ENCODE results near the gene ZFYVE21. TPM values are rescaled to one million over a fixed set of nuclear protein-coding genes. Genes with fewer than 3 reads are reported as not detected.

The ZFYVE21 gene
- total RNA-seq, 1 donor, result 36.9 TPM

GRCh38 chr14:103758059-103758776, 42.6 kb downstream of the ZFYVE21 start:
- Histone ChIP-seq H3K27ac (ENCODE audit: low read depth, low read length) (no peak overlapping the region), H3K27me3 (ENCODE audit: insufficient read depth, low read length) (no peaks in the 10 kb centered on the region), H3K4me2 (ENCODE audit: insufficient read depth, low read length) (no peak overlapping the region), H4K20me1 (ENCODE audit: insufficient read depth, low read length) (no peaks in the 10 kb centered on the region), H2AFZ (ENCODE audit: low read length) (no peak overlapping the region), H3K9me3 (ENCODE audit: low read depth, low read length) (no peaks in the 10 kb centered on the region), H3K36me3 (ENCODE audit: insufficient read depth, low read length) (no peaks in the 10 kb centered on the region), H3K4me3 (ENCODE audit: insufficient read depth, low read length) (no peak overlapping the region), H3K4me1 (ENCODE audit: insufficient read depth, low read length) (no peaks in the 10 kb centered on the region), H3K79me2 (ENCODE audit: insufficient read depth, low read length) (no peaks in the 10 kb centered on the region)
- TF ChIP-seq, protein P1, sequence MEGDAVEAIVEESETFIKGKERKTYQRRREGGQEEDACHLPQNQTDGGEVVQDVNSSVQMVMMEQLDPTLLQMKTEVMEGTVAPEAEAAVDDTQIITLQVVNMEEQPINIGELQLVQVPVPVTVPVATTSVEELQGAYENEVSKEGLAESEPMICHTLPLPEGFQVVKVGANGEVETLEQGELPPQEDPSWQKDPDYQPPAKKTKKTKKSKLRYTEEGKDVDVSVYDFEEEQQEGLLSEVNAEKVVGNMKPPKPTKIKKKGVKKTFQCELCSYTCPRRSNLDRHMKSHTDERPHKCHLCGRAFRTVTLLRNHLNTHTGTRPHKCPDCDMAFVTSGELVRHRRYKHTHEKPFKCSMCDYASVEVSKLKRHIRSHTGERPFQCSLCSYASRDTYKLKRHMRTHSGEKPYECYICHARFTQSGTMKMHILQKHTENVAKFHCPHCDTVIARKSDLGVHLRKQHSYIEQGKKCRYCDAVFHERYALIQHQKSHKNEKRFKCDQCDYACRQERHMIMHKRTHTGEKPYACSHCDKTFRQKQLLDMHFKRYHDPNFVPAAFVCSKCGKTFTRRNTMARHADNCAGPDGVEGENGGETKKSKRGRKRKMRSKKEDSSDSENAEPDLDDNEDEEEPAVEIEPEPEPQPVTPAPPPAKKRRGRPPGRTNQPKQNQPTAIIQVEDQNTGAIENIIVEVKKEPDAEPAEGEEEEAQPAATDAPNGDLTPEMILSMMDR (IDR thresholded peaks at IDR 0.05; ENCODE audit: extremely low read depth, low read depth, low read length), result no peak
- DNase-seq (ENCODE audit: insufficient read length, low spot score, missing footprints), result no peak

GRCh38 chr14:103762036-103762435, 46.4 kb downstream of the ZFYVE21 start:
- Histone ChIP-seq H4K20me1 (ENCODE audit: insufficient read depth, low read length) (no peaks in the 10 kb centered on the region), H3K4me2 (ENCODE audit: insufficient read depth, low read length) (no peak overlapping the region), H3K36me3 (ENCODE audit: insufficient read depth, low read length) (no peaks in the 10 kb centered on the region), H3K4me3 (ENCODE audit: insufficient read depth, low read length) (no peak overlapping the region), H3K27me3 (ENCODE audit: insufficient read depth, low read length) (no peaks in the 10 kb centered on the region), H3K79me2 (ENCODE audit: insufficient read depth, low read length) (no peaks in the 10 kb centered on the region), H2AFZ (ENCODE audit: low read length) (no peak overlapping the region), H3K4me1 (ENCODE audit: insufficient read depth, low read length) (no peaks in the 10 kb centered on the region), H3K27ac (ENCODE audit: low read depth, low read length) (no peak overlapping the region), H3K9me3 (ENCODE audit: low read depth, low read length) (no peaks in the 10 kb centered on the region)
- TF ChIP-seq, protein P1 (IDR thresholded peaks at IDR 0.05; ENCODE audit: extremely low read depth, low read depth, low read length), result no peak
- no peak for DNase-seq (ENCODE audit: insufficient read length, low spot score, missing footprints)

DNA sequence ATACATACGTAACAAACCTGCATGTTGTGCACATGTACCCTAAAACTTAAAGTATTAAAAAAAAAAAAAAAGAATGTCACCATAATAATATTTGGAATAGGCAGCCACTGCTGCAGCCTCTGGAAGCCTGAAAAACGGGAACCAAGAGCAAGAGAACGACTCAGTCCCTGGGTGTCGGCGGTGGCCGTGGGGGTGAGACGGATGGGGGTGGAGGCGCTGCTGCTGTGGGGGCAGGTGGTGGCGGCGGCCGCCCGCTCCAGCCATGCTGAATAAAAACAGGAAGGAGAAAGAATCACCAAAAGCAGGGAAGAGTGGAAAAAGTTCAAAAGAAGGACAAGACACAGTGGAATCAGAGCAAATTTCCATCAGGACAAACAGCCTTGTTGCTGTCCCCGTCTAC, 46.9 kb downstream of the ZFYVE21 start:
- Histone ChIP-seq H3K9me3 (ENCODE audit: low read depth, low read length) (no peaks in the 10 kb centered on the region), H3K36me3 (ENCODE audit: insufficient read depth, low read length) (no peaks in the 10 kb centered on the region)

More for the DNA sequence above, 46.9 kb downstream of the ZFYVE21 start:
- Histone ChIP-seq H3K27ac (ENCODE audit: low read depth, low read length) (no peak overlapping the region), H3K79me2 (ENCODE audit: insufficient read depth, low read length) (no peaks in the 10 kb centered on the region), H2AFZ (ENCODE audit: low read length) (no peak overlapping the region), H4K20me1 (ENCODE audit: insufficient read depth, low read length) (no peaks in the 10 kb centered on the region), H3K27me3 (ENCODE audit: insufficient read depth, low read length) (no peaks in the 10 kb centered on the region), H3K4me3 (ENCODE audit: insufficient read depth, low read length) (no peak overlapping the region), H3K4me1 (ENCODE audit: insufficient read depth, low read length) (no peaks in the 10 kb centered on the region), H3K4me2 (ENCODE audit: insufficient read depth, low read length) (no peak overlapping the region)
- no peak for DNase-seq (ENCODE audit: insufficient read length, low spot score, missing footprints)
- TF ChIP-seq, protein P1 (IDR thresholded peaks at IDR 0.05; ENCODE audit: extremely low read depth, low read depth, low read length), result no peak
